ENCODE results near the gene ADGRB2.

The ADGRB2 gene

DNA sequence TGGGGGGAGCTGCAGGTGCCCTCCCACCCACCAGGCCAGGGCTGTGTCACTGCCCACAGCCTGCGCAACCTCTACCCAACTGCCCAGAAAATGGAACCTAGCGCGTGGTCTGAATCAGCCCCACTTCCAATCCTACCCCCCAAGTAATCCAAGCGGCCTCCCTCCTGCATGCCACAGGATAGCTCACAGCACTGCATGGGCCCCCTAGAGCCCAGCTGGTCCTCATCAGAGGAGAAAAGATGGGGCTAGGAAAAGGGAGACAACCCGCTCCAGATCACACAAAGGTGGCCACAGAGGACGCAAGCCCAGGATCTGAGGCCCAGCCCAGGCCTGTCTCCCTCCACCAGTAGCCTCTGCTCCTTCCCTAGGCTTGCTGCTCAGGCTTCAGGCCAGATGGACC, 6.2 kb downstream of the ADGRB2 start:
- H3K4me3 ChIP-seq (ENCODE audit: low read depth, low read length): no peak overlapping the region
- TF ChIP-seq, protein P1, sequence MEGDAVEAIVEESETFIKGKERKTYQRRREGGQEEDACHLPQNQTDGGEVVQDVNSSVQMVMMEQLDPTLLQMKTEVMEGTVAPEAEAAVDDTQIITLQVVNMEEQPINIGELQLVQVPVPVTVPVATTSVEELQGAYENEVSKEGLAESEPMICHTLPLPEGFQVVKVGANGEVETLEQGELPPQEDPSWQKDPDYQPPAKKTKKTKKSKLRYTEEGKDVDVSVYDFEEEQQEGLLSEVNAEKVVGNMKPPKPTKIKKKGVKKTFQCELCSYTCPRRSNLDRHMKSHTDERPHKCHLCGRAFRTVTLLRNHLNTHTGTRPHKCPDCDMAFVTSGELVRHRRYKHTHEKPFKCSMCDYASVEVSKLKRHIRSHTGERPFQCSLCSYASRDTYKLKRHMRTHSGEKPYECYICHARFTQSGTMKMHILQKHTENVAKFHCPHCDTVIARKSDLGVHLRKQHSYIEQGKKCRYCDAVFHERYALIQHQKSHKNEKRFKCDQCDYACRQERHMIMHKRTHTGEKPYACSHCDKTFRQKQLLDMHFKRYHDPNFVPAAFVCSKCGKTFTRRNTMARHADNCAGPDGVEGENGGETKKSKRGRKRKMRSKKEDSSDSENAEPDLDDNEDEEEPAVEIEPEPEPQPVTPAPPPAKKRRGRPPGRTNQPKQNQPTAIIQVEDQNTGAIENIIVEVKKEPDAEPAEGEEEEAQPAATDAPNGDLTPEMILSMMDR (IDR thresholded peaks at IDR 0.05; ENCODE audit: low read depth, low read length): no peak

DNA sequence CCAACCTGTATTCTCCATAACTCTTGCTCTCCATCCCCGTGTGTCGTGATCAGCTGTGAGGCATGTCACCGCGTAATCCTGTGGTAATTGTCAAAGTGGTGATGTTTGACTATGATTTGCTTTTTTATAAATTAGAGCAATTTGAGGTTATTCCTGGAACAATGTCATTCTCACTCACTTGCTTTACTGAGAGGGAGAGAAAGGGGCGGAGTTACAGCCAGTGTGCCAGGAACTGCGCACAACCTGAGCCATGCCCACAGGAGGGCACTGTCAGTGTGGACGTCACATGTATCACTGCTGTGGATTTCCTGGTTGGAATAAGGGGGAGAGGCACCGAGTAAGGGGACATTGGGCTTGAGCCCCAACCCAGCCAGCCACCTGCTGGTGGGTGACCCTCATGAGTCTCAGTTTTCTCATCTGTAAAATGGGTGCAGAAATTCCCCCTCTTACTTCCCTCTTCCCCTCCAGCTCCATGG, 6.9 kb downstream of the ADGRB2 start:
- TF ChIP-seq, protein P1 (IDR thresholded peaks at IDR 0.05; ENCODE audit: low read depth, low read length): no peak
- H3K4me3 ChIP-seq (ENCODE audit: low read depth, low read length): no peak overlapping the region

DNA sequence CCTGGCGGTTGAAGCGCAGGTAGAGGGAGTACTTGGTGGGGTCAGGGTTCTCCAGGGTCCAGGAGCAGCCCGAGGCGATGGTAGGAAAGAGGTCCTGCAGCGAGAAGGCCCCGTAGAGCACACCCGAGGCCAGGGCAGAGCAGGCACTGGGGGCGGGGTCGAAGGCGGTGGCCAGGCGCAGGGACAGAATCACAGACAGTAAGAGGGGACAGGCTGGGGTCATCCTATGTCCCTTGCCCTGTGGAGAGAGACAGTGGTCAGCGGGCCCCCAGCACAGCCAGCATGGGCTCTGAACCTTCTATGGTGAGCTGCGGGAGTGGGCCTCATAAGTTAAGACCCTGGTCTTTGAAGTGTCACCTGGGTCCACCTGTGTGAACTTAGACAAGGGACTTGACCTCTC, 7.6 kb downstream of the ADGRB2 start:
- H3K4me3 ChIP-seq (ENCODE audit: low read depth, low read length): no peak overlapping the region
- TF ChIP-seq, protein P1 (IDR thresholded peaks at IDR 0.05; ENCODE audit: low read depth, low read length): no peak

DNA sequence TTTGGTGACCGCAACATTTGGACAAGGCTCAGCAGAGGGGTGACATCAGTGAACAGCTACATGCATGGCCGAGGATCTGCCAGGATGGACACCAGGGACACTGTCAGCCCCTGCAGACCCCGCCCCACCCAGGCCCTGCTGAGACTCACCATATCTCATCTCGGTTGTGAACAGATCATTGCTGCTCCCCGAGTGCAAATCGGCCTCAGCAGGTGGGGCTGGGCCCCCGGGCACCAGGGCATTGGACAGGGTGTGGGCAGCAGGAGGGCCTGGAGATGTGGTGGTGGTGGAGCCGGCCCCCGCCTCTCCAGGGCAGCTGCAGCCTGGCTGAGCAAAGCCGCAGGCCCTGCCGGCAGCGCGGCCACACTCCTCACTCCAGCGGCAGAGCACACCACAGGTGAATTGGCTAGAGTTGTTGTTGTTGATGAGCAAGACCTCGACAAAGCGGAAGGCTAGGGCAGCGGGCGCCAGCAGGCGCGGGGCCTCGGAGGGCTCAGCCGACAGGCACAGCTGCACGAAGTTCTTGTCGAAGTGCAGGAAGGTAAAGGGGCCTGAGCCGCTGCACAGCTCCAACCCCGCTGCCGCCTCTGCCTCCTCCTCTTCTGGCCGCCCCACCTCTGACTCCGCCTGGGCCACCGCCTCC, 8.2 kb downstream of the ADGRB2 start:
- H3K4me3 ChIP-seq (ENCODE audit: low read depth, low read length): no peak overlapping the region
- TF ChIP-seq, protein P1 (IDR thresholded peaks at IDR 0.05; ENCODE audit: low read depth, low read length): no peak

DNA sequence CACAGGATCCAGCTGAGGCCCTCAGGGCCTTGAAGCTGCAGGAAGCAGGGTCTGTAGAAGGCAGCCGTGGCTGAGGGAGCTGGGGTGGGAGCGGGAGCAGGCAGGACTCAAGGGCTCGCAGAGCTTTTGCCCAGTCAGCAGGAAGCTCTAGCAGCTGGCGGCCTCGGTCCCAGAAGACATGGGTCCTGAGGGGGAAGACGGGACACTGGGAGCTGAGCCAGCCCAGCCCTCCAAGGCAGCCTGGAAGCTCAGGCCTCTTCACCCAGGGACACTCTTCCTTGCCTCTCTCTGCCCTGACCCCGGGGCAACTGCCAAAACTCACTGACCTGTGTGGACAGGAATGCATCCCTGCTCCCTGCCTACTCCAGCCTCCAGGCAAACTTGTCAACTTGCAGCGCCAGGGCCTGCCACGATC, 8.9 kb downstream of the ADGRB2 start:
- H3K4me3 ChIP-seq (ENCODE audit: low read depth, low read length): no peak overlapping the region
- TF ChIP-seq, protein P1 (IDR thresholded peaks at IDR 0.05; ENCODE audit: low read depth, low read length): no peak

DNA sequence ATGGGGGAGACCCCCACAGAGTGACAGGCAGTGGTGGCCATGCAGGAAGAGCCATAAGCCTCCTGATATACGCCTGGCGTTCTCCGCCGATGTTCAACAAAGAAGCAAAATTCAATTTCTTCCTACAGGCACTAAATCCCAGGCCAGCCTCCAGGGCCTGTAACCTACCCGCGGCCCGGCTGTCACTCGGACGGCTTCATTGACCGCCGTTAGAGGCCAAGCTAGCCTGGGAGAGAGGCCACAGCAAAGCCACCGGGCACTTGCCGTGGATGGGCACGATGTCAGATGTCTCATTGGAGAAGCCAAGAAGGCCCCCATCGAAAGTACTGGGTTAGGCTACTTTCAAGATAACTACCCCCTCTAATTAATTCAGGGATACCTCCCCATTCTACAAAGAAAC, 9.7 kb downstream of the ADGRB2 start:
- TF ChIP-seq, protein P1 (IDR thresholded peaks at IDR 0.05; ENCODE audit: low read depth, low read length): no peak
- H3K4me3 ChIP-seq (ENCODE audit: low read depth, low read length): no peak overlapping the region

DNA sequence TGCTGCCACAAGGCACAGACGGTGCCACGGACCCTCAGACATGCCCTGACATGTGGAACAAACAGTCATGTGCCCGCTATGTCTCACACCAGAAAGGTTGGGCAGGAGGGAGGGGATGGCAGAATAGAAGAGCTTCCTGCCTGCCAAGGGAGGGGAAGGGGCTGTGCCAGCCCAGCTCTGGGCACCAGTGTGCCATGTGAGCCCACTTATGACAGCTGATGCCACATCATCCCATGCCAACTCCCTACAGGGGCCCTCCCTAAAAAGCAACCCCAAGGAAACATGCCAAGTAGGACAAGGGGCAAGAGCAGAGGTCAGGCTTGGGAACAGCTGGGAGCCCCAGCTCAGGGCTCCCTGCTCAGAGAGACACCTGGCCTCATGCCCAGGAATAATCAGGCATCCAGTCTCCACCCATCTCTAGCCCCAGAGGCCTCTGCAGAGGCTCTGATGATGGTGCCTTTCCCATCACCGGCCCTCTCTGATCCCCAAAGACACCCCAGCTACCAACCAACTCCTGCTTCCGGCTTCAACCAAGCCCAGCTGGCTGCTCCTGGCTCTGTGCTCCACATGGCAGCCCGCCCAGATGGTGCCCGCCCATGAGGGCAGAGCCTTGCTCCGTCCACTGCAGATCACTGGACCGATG, 10.3 kb downstream of the ADGRB2 start:
- TF ChIP-seq, protein P1 (IDR thresholded peaks at IDR 0.05; ENCODE audit: low read depth, low read length): no peak

More for the DNA sequence above, 10.3 kb downstream of the ADGRB2 start:
- no peak overlapping the region for H3K4me3 ChIP-seq (ENCODE audit: low read depth, low read length)

Measured in WI38 (cell line).